ENCODE results near the gene GPR4.

Gene GPR4

DNA sequence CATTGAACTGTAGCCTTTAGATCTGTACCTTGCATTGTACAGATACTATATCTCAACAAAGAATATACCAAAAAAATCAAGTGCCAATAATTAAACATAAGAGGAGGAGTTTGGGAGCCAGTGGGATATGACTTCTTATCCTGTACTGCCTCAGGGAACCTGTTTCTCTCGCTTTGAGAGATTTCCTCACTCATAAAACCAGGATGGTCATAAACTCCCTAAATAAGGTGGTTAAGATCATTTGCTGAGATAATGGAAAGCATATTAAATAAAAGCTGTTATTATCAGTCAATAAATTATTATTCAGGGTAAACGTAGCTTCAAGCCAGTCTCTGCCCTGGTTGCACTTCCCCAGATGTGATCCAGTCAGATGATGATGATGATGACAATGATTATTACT lies 34.4 kb downstream of the GPR4 start:
- TF ChIP-seq CTCF (conservative IDR thresholded peaks at IDR 0.05; ENCODE audit: low read length): no peak
- no peak for TF ChIP-seq EZH2phosphoT487 (IDR thresholded peaks at IDR 0.05; ENCODE audit: borderline replicate concordance)
- H3K4me3 ChIP-seq (ENCODE audit: low read length, poor library complexity, severe bottlenecking): no peak overlapping the region
- H3K9me3 ChIP-seq (ENCODE audit: insufficient read depth, low read depth, low read length): no peaks in the 10 kb centered on the region
- H3K79me2 ChIP-seq (ENCODE audit: insufficient read depth, low read length): peaks cover 13% of the 10 kb centered on the region; the same call in 1 of the 2 replicates
- no peak overlapping the region for H2AFZ ChIP-seq (ENCODE audit: low read length)
- H4K20me1 ChIP-seq (ENCODE audit: insufficient read depth, low read length, poor library complexity, severe bottlenecking): peaks cover 8% of the 10 kb centered on the region
- no peak overlapping the region for H3K9ac ChIP-seq (ENCODE audit: low read depth, low read length, poor library complexity, severe bottlenecking)
- H3K27me3 ChIP-seq (ENCODE audit: insufficient read depth, low read length, poor library complexity, severe bottlenecking): no peaks in the 10 kb centered on the region
- H3F3A ChIP-seq (ENCODE audit: low read depth): no peaks in the 10 kb centered on the region
- H3K36me3 ChIP-seq (ENCODE audit: insufficient read depth, low read length): no peaks in the 10 kb centered on the region
- H3K4me2 ChIP-seq (ENCODE audit: low read depth, low read length, poor library complexity, severe bottlenecking): no peak overlapping the region
- H3K9me2 ChIP-seq (replicated peaks; ENCODE audit: low read depth, low read length): no peaks in the 10 kb centered on the region
- H3K4me1 ChIP-seq (ENCODE audit: insufficient read depth, low read length, poor library complexity, severe bottlenecking): no peaks in the 10 kb centered on the region

DNA sequence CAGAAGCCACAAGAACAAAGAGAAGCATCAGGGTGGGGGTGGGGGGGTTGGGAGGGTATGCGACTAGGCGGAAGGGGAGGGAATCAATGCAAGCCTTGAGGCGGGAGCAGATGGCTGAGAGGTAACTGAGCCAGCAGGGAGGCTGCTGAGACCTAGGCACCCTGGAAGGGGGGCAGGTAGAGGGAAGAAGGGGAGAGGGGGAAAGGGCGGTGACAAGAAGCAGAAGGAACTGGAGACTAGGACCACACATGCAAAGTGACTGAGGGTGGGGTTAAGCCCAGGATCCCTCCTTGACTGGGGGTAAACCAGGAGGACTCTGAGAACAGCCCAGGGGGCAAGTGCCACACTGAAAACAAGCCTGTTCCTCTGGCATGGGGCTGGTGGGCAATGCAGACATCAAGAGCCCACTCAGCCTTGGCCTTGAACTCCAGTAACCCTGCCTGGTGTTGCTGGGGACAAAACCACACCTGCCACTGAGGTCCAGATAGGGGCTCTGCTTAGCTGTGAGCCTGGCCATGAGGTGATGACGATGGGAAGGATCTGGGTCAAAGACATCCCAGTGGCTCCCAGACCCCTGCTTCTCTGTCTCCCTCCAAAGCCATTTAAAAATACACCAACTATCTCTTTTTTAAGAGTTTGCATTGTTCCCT lies 37.8 kb downstream of the GPR4 start:
- H3K4me1 ChIP-seq (ENCODE audit: insufficient read depth, low read length, poor library complexity, severe bottlenecking): no peaks in the 10 kb centered on the region
- no peak overlapping the region for H3K4me2 ChIP-seq (ENCODE audit: low read depth, low read length, poor library complexity, severe bottlenecking)
- TF ChIP-seq CTCF (conservative IDR thresholded peaks at IDR 0.05; ENCODE audit: low read length) (no peak), EZH2phosphoT487 (IDR thresholded peaks at IDR 0.05; ENCODE audit: borderline replicate concordance) (no peak)
- peaks cover 5% of the 10 kb centered on the region for H4K20me1 ChIP-seq (ENCODE audit: insufficient read depth, low read length, poor library complexity, severe bottlenecking)
- H3K9me2 ChIP-seq (replicated peaks; ENCODE audit: low read depth, low read length): no peaks in the 10 kb centered on the region
- H3K27me3 ChIP-seq (ENCODE audit: insufficient read depth, low read length, poor library complexity, severe bottlenecking): no peaks in the 10 kb centered on the region
- no peaks in the 10 kb centered on the region for H3K9me3 ChIP-seq (ENCODE audit: insufficient read depth, low read depth, low read length)
- no peaks in the 10 kb centered on the region for H3F3A ChIP-seq (ENCODE audit: low read depth)
- peaks cover 5% of the 10 kb centered on the region; the same call in 1 of the 2 replicates for H3K79me2 ChIP-seq (ENCODE audit: insufficient read depth, low read length)
- H3K36me3 ChIP-seq (ENCODE audit: insufficient read depth, low read length): no peaks in the 10 kb centered on the region
- H2AFZ ChIP-seq (ENCODE audit: low read length): no peak overlapping the region
- H3K9ac ChIP-seq (ENCODE audit: low read depth, low read length, poor library complexity, severe bottlenecking): no peak overlapping the region
- no peak overlapping the region for H3K4me3 ChIP-seq (ENCODE audit: low read length, poor library complexity, severe bottlenecking)

GRCh38 chr19:45560686-45561085 lies 41.3 kb downstream of the GPR4 start:
- H3K79me2 ChIP-seq (ENCODE audit: insufficient read depth, low read length): peaks cover 5% of the 10 kb centered on the region; the same call in 1 of the 2 replicates
- no peaks in the 10 kb centered on the region for H3F3A ChIP-seq (ENCODE audit: low read depth)
- H3K36me3 ChIP-seq (ENCODE audit: insufficient read depth, low read length): no peaks in the 10 kb centered on the region
- H3K4me1 ChIP-seq (ENCODE audit: insufficient read depth, low read length, poor library complexity, severe bottlenecking): no peaks in the 10 kb centered on the region
- peaks cover 6% of the 10 kb centered on the region for H4K20me1 ChIP-seq (ENCODE audit: insufficient read depth, low read length, poor library complexity, severe bottlenecking)
- H3K9ac ChIP-seq (ENCODE audit: low read depth, low read length, poor library complexity, severe bottlenecking): no peak overlapping the region
- no peak overlapping the region for H3K4me3 ChIP-seq (ENCODE audit: low read length, poor library complexity, severe bottlenecking)
- no peaks in the 10 kb centered on the region for H3K9me3 ChIP-seq (ENCODE audit: insufficient read depth, low read depth, low read length)
- no peak overlapping the region for H2AFZ ChIP-seq (ENCODE audit: low read length)
- no peak overlapping the region for H3K4me2 ChIP-seq (ENCODE audit: low read depth, low read length, poor library complexity, severe bottlenecking)
- no peak for TF ChIP-seq EZH2phosphoT487 (IDR thresholded peaks at IDR 0.05; ENCODE audit: borderline replicate concordance)
- TF ChIP-seq CTCF (conservative IDR thresholded peaks at IDR 0.05; ENCODE audit: low read length): no peak
- H3K9me2 ChIP-seq (replicated peaks; ENCODE audit: low read depth, low read length): no peaks in the 10 kb centered on the region
- no peaks in the 10 kb centered on the region for H3K27me3 ChIP-seq (ENCODE audit: insufficient read depth, low read length, poor library complexity, severe bottlenecking)

Data from Loucy (cell line).